GM12875 (cell line): ENCODE results near the gene NLRP1.

Experiments
- H3K4me3 ChIP-seq: one replicate; pipeline ENCODE4 v1.5.1; 2011; ENCODE audit warnings: low read depth, low read length, control low read depth
- TF ChIP-seq, protein P1 (sequence below): IDR thresholded peaks from 2 replicates; pipeline ENCODE4 v1.5.1; 2011; ENCODE audit warnings: low read depth, mild to moderate bottlenecking, control low read depth, inconsistent platforms, low read length, moderate library complexity, borderline replicate concordance; ENCODE audit not compliant: insufficient read depth

NLRP1 gene

GRCh38 chr17:5514976-5515375 lies 69.3 kb downstream of the NLRP1 start:
- H3K4me3 ChIP-seq = no peak overlapping the region
- TF ChIP-seq, protein P1, sequence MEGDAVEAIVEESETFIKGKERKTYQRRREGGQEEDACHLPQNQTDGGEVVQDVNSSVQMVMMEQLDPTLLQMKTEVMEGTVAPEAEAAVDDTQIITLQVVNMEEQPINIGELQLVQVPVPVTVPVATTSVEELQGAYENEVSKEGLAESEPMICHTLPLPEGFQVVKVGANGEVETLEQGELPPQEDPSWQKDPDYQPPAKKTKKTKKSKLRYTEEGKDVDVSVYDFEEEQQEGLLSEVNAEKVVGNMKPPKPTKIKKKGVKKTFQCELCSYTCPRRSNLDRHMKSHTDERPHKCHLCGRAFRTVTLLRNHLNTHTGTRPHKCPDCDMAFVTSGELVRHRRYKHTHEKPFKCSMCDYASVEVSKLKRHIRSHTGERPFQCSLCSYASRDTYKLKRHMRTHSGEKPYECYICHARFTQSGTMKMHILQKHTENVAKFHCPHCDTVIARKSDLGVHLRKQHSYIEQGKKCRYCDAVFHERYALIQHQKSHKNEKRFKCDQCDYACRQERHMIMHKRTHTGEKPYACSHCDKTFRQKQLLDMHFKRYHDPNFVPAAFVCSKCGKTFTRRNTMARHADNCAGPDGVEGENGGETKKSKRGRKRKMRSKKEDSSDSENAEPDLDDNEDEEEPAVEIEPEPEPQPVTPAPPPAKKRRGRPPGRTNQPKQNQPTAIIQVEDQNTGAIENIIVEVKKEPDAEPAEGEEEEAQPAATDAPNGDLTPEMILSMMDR = no peak

DNA sequence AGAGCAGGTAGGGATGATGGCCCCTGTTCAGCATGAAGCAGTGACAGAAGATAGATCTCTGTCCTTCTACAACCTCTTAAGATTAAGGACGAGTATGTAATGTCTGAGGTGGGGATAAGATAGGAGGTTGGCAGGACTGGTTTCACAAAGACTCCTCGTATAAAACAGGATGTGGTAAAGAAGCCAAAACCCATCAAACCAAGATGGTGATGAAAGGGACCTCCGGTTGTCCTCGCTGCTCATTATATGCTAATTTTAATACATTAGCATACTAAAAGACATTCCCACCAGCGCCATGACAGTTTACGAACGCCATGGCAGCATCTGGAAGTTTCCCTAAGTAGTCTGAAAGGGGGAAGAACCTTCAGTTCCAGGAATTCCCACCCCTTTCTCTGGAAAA lies 70.7 kb downstream of the NLRP1 start:
- H3K4me3 ChIP-seq = no peak overlapping the region
- TF ChIP-seq, protein P1 = no peak

- TF ChIP-seq, protein P1 = no peak
- no peak overlapping the region for H3K4me3 ChIP-seq
These were observed 72.7 kb downstream of the NLRP1 start for GRCh38 chr17:5511401-5512225.

GRCh38 chr17:5510771-5511170 lies 73.5 kb downstream of the NLRP1 start:
- TF ChIP-seq, protein P1 = no peak
- no peak overlapping the region for H3K4me3 ChIP-seq

GRCh38 chr17:5509482-5509881 lies 74.8 kb downstream of the NLRP1 start:
- TF ChIP-seq, protein P1 = no peak
- H3K4me3 ChIP-seq = no peak overlapping the region

DNA sequence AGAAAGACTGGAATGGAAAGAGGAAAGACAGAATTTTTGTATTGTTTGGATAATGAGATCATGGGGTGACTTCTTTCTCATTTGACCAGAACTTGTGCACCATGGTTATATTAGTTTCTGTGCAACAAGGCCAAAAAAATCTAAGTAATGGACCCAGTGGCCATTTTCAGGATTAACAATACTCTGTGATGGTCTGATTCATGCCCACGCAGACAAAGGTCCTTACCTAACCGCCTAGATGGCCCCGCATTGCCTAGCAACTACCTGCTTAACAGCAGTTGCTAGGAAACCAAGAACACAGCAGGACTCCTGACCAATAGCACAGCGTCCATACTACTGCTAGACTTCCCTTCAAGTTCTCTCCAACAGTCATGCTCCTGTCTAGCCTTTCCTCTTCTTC lies 75.5 kb downstream of the NLRP1 start:
- H3K4me3 ChIP-seq = no peak overlapping the region
- TF ChIP-seq, protein P1 = no peak

GRCh38 chr17:5506307-5506706 lies 78.0 kb downstream of the NLRP1 start:
- no peak overlapping the region for H3K4me3 ChIP-seq
- TF ChIP-seq, protein P1 = no peak
